ENCODE results near the gene CNDP1.

GRCh38 chr18:74604361-74604760 lies 70.1 kb downstream of the CNDP1 start:
- TF ChIP-seq POLR2AphosphoS5 (IDR thresholded peaks at IDR 0.05; ENCODE audit: borderline replicate concordance, low read depth, low read length), result no peak
- TF ChIP-seq EZH2 (IDR thresholded peaks at IDR 0.05), result no peak

Data from SK-N-MC (cell line).